Esophagus (tissue), 2 donors: ENCODE data around the gene GSTM5. TPM values are rescaled to one million over a fixed set of nuclear protein-coding genes. Genes with fewer than 3 reads are reported as not detected.
"Not testable (repeated sequence)": the region's sequence is repeated elsewhere in the genome, so short reads cannot be mapped to it uniquely, and the experiment has no call there.

Experiments
- H3K27ac ChIP-seq, 2 donors: one replicate each; pipeline ENCODE4 v1.5.1; 2013; ENCODE audit warnings: low read depth in 2 of 2, mild to moderate bottlenecking in 2 of 2, inconsistent platforms in 1 of 2, low read length in 1 of 2, moderate library complexity in 1 of 2
- H3K27me3 ChIP-seq, 2 donors: one replicate each; pipeline ENCODE4 v1.6.1; 2013; ENCODE audit warnings: low read length in 2 of 2, control low read depth in 1 of 2, mild to moderate bottlenecking in 1 of 2; ENCODE audit not compliant: insufficient read depth in 2 of 2, control insufficient read depth in 1 of 2
- H3K36me3 ChIP-seq, 2 donors: one replicate each; pipeline ENCODE4 v1.6.1; 2013; ENCODE audit warnings: low read length in 1 of 2; ENCODE audit not compliant: control insufficient read depth in 2 of 2, insufficient read depth in 2 of 2
- H3K4me1 ChIP-seq, 2 donors: one replicate each; pipeline ENCODE4 v1.6.1; 2013; ENCODE audit warnings: low read length in 1 of 2; ENCODE audit not compliant: control insufficient read depth in 2 of 2, insufficient read depth in 2 of 2
- H3K4me3 ChIP-seq, 2 donors: one replicate each; pipeline ENCODE4 v1.5.1; 2013; ENCODE audit warnings: low read length in 2 of 2, mild to moderate bottlenecking in 2 of 2, low read depth in 1 of 2, moderate library complexity in 1 of 2
- H3K9me3 ChIP-seq, 2 donors: one replicate each; pipeline ENCODE4 v1.6.1; 2013; ENCODE audit warnings: mild to moderate bottlenecking in 2 of 2, low read depth in 1 of 2, low read length in 1 of 2, moderate library complexity in 1 of 2; ENCODE audit not compliant: control insufficient read depth in 2 of 2, insufficient read depth in 1 of 2
- WGBS, 2 donors: extraction: QIAGEN DNeasy Blood & Tissue Kit; methylation state at CpG; one replicate each; pipeline ENCODE4 v1.1.7; 2013; 5-methylcytosine and 5-hydroxymethylcytosine counted together
- polyA plus RNA-seq, 2 donors: library from polyadenylated mRNA; stranded (reverse); fragments of 200-250 nt; gene quantifications; one replicate each; pipeline ENCODE4 v1.2.3, GENCODE V29; 2013
- donor health status: healthy with polysubstance abuse.
- donor health status: Bipolar disorder and iron deficiency.

GSTM5 gene
- polyA plus RNA-seq, 2 donors, result 1.6 to 2.2 TPM

DNA sequence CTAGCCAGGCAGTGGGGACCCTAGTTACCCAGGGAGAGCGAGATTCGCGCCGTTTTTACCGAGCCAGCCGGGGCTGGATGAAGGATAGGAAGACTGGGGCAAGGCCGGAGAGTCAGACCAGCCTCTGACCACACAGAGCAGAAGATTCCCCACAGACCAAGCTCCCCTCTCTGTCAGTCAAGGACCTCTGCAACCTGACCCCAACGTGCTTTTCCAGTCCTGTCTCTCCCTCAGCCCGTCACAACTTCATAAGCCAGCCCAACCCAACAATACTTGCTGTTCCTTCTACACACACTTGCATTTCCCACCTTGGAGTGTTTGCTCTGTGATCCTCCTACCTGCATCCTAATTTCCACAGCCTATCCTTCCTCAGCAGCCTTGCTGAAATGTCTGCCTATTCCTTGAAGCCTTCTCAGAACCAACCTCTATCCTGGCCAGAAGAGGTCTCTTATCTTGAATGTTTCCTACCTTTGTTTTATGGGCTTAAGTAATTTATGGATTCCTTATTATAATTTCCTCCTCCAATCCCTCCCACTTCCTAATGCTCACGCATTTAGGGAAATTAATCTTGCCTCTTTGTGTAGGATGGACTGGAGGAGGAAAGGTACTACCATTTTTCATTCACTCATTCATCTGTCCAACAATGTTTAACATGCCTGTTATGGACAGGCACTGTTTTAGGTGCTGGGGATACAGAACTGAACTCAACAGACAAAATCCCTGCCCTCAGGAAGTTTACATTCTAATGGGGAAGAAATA, 28.7 kb downstream of the GSTM5 start, which contains the start of gene GSTM3:
GSTM3 (minus strand) TSS at position 424 of the 759 bp plus-strand sequence. CDS start 751 bp downstream, outside the sequence.
- WGBS, 2 donors, result 4 to 13% methylated on average over 10 of the region's 10 CpGs
- peak within 1 kb of the TSS; percentile 73 to 74 for H3K4me3 ChIP-seq
- H3K36me3 ChIP-seq, result peaks cover 0 to 11% of the 10 kb centered on the region in 2 donors
- H3K27me3 ChIP-seq, result no peaks in the 10 kb centered on the region
- peaks cover 0 to 8% of the 10 kb centered on the region in 2 donors for H3K4me1 ChIP-seq
- H3K9me3 ChIP-seq, result no peaks in the 10 kb centered on the region
- peak within 1 kb of the TSS; percentile 66 to 77 for H3K27ac ChIP-seq

- WGBS, 2 donors, result 84 to 88% methylated on average over 10 of the region's 10 CpGs
- H3K4me1 ChIP-seq, H3K27ac ChIP-seq: not testable (repeated sequence)
Measured at GRCh38 chr1:109748311-109748710, 36.3 kb downstream of the GSTM5 start.

GRCh38 chr1:109749221-109749620, 37.2 kb downstream of the GSTM5 start:
- H3K27me3 ChIP-seq, result no peaks in the 10 kb centered on the region
- H3K4me3 ChIP-seq, result no peak overlapping the region
- H3K36me3 ChIP-seq, result no peaks in the 10 kb centered on the region
- H3K27ac ChIP-seq, result no peak overlapping the region
- no peaks in the 10 kb centered on the region for H3K9me3 ChIP-seq
- no peaks in the 10 kb centered on the region for H3K4me1 ChIP-seq

More at GRCh38 chr1:109748311-109748710, 36.3 kb downstream of the GSTM5 start:
- not testable (repeated sequence) for H3K9me3 ChIP-seq, H3K36me3 ChIP-seq, H3K27me3 ChIP-seq, H3K4me3 ChIP-seq

DNA sequence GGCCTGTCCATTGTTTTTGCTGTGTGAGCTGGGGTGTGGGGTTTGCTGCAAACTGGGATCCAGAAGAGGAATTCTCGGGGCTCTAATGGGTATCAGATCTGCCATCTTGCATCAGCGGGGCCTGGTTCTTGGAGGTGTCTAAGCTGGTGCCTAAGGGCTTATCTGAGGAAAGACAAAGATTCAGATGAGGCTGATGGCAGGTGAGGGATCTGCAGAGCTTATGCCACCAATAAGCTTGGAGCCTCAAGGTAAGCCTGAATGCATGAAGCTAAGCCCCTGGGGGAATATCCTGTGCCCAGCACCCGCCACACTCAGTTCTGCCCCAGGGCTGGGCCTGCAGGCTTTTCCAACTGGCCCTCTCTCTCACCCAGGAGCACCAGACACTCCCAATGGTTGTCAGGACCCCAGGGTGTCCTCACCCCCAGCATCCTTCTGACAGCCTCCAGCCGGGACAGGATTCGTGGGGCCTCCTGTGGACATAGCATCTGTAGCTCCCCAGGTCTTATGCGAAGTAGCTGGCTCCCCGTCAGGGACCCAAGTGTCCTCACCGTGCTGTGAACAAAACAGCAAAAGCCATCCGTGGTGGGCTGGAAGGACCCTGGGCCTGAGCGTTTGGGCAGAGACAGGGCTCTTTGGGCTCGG, 38.3 kb downstream of the GSTM5 start:
- H3K4me3 ChIP-seq, result no peak overlapping the region
- no peaks in the 10 kb centered on the region for H3K36me3 ChIP-seq
- no peaks in the 10 kb centered on the region for H3K4me1 ChIP-seq
- WGBS, 2 donors, result 89 to 93% methylated on average over 11 of the region's 11 CpGs
- H3K27me3 ChIP-seq, result no peaks in the 10 kb centered on the region
- no peaks in the 10 kb centered on the region for H3K9me3 ChIP-seq
- H3K27ac ChIP-seq, result no peak overlapping the region

GRCh38 chr1:109750920-109751319, 38.9 kb downstream of the GSTM5 start:
- Histone ChIP-seq H3K36me3 (no peaks in the 10 kb centered on the region), H3K27me3 (no peaks in the 10 kb centered on the region)
- 72 to 83% methylated on average over 6 of the region's 6 CpGs for WGBS, 2 donors

GRCh38 chr1:109751531-109752260, 39.6 kb downstream of the GSTM5 start:
- Histone ChIP-seq H3K36me3 (no peaks in the 10 kb centered on the region), H3K4me3 (no peak overlapping the region), H3K27ac (no peak overlapping the region), H3K27me3 (no peaks in the 10 kb centered on the region), H3K9me3 (no peaks in the 10 kb centered on the region), H3K4me1 (no peaks in the 10 kb centered on the region)
- WGBS, 2 donors, result 91 to 92% methylated on average over 12 of the region's 12 CpGs

More at GRCh38 chr1:109750920-109751319, 38.9 kb downstream of the GSTM5 start:
- Histone ChIP-seq H3K27ac (no peak overlapping the region), H3K4me1 (no peaks in the 10 kb centered on the region), H3K4me3 (no peak overlapping the region), H3K9me3 (no peaks in the 10 kb centered on the region)

DNA sequence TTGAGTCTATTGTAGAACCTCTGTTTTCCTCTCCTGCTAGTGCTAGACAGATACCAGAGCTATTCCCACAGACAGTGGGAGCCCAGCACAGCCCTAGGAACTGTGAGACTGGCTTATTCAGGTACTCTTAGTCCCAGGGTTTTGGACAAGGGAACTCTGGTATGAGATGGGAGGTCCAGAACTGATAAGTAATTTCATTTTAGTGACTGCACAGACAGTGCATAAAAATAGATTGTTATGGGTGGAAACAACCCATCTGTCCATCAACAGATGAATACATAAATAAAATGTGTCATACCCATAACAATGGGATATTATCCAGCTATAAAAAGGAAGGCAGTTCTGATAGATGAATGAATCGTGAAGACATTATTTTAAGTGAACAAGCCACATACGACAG, 42.7 kb downstream of the GSTM5 start:
- no peaks in the 10 kb centered on the region for H3K36me3 ChIP-seq
- 64 to 71% methylated on average over 2 of the region's 2 CpGs for WGBS, 2 donors
- H3K27me3 ChIP-seq, result no peaks in the 10 kb centered on the region
- H3K9me3 ChIP-seq, result no peaks in the 10 kb centered on the region
- H3K4me1 ChIP-seq, result no peaks in the 10 kb centered on the region
- H3K27ac ChIP-seq, result no peak overlapping the region
- H3K4me3 ChIP-seq, result no peak overlapping the region

DNA sequence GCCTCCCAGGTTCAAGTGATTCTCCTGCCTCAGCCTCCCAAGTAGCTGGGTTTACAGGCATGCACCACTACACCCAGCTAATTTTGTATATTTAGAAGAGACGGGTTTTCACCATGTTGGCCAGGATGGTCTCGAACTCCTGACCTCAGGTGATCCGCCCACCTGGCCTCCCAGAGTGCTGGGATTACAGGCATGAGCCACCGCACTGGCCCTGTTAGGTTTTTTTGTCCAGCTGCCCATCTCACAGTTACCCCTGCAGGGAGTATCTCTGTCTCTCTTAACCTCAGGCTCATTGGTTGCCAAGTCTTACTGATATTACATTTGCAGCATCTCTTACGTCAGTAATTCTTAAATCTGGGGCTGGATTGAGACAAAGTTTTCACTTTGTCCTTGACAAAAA, 44.3 kb downstream of the GSTM5 start:
- not testable (repeated sequence) for H3K36me3 ChIP-seq, H3K9me3 ChIP-seq, H3K27me3 ChIP-seq, H3K4me3 ChIP-seq, H3K27ac ChIP-seq, H3K4me1 ChIP-seq
- 93 to 95% methylated on average over 5 of the region's 5 CpGs for WGBS, 2 donors

GRCh38 chr1:109756848-109757521, 44.9 kb downstream of the GSTM5 start:
- H3K9me3 ChIP-seq, result no peaks in the 10 kb centered on the region
- H3K4me1 ChIP-seq, result no peaks in the 10 kb centered on the region
- H3K36me3 ChIP-seq, result no peaks in the 10 kb centered on the region
- H3K27ac ChIP-seq, result no peak overlapping the region
- no peaks in the 10 kb centered on the region for H3K27me3 ChIP-seq
- WGBS, 2 donors, result 89 to 92% methylated on average over 7 of the region's 7 CpGs
- H3K4me3 ChIP-seq, result no peak overlapping the region
